ENCODE measurements around the gene ELN. TPM values are rescaled to one million over a fixed set of nuclear protein-coding genes. Genes with fewer than 3 reads are reported as not detected.

ELN gene
- total RNA-seq, 2 donors from 2014 or later, result 6.9 to 12.6 TPM

- Histone ChIP-seq H3K4me3 (no peak overlapping the region), H3K27me3 (no peaks in the 10 kb centered on the region), H3K27ac (no peak overlapping the region), H3K9me3 (no peaks in the 10 kb centered on the region), H3K4me1 (no peaks in the 10 kb centered on the region), H3K36me3 (no peaks in the 10 kb centered on the region), H3K9ac (ENCODE audit: low read depth in 2 of 2, low read length in 2 of 2) (no peak overlapping the region)
- DNase-seq, result no peak
- intact Hi-C loops (cut with DNase I), result no loop called here
- TF ChIP-seq, protein P1, sequence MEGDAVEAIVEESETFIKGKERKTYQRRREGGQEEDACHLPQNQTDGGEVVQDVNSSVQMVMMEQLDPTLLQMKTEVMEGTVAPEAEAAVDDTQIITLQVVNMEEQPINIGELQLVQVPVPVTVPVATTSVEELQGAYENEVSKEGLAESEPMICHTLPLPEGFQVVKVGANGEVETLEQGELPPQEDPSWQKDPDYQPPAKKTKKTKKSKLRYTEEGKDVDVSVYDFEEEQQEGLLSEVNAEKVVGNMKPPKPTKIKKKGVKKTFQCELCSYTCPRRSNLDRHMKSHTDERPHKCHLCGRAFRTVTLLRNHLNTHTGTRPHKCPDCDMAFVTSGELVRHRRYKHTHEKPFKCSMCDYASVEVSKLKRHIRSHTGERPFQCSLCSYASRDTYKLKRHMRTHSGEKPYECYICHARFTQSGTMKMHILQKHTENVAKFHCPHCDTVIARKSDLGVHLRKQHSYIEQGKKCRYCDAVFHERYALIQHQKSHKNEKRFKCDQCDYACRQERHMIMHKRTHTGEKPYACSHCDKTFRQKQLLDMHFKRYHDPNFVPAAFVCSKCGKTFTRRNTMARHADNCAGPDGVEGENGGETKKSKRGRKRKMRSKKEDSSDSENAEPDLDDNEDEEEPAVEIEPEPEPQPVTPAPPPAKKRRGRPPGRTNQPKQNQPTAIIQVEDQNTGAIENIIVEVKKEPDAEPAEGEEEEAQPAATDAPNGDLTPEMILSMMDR (IDR thresholded peaks at IDR 0.05), result no peak
Observed at GRCh38 chr7:74049997-74050798, 22.2 kb downstream of the ELN start.

DNA sequence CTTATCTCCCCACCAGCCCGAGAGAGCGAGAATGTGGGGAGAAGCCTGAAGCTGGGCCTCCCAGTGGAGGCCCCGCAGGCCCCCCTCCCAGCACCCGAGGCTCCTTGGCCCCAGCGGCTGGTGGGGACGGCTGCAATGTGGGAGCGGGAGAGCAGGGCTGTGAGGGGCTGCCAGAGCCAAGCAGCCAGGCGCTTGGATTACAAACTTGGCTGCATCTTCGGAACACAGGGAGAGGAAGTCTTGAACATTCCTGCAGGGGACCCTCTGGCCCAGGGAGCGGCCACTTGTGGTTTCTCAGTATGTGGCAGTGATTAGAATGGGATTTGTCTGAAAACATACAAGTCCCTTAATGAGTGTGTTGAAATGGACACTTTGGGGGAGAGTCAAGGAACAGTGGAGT lies 23.2 kb downstream of the ELN start:
- TF ChIP-seq, protein P1 (IDR thresholded peaks at IDR 0.05), result no peak
- no peaks in the 10 kb centered on the region for H3K9me3 ChIP-seq
- no peaks in the 10 kb centered on the region for H3K36me3 ChIP-seq
- no peaks in the 10 kb centered on the region for H3K4me1 ChIP-seq
- no peaks in the 10 kb centered on the region for H3K27me3 ChIP-seq
- DNase-seq, result no peak
- H3K4me3 ChIP-seq, result no peak overlapping the region
- intact Hi-C loops (cut with DNase I), result no loop called here
- H3K27ac ChIP-seq, result no peak overlapping the region
- no peak overlapping the region for H3K9ac ChIP-seq (ENCODE audit: low read depth in 2 of 2, low read length in 2 of 2)

DNA sequence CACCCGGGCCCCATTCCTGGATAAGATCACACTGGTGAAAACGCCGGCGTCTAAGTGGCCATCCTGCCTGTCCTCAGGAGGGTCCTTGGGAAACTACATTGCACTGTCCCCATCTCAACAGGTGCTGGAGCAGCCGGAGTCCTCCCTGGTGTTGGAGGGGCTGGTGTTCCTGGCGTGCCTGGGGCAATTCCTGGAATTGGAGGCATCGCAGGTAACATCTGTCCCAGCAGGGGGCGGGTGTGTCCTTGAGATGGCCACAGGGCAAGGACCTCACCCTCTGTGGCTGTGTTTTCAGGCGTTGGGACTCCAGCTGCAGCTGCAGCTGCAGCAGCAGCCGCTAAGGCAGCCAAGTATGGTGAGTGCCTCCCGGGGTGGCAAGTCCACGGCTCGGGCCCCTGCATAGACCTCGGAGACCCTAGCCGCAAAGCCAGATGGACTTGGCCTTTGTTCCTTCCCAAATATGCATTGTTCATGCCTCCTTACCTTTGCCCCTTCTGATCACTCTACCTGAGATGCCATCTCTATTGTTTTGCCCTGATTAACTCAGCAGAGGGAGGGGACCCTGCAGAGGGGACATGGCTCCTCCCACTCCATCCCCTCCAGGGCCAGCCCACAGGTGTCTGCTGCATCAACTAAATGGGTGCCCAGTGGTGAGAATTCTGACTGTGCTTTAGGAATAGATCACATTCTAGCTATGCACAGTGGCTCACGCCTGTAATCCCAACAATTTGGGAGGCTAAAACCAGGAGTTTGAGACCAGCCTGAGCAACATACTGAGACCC lies 23.8 kb downstream of the ELN start:
- intact Hi-C loops (cut with DNase I), result no loop called here
- H3K27ac ChIP-seq, result no peak overlapping the region
- no peak overlapping the region for H3K9ac ChIP-seq (ENCODE audit: low read depth in 2 of 2, low read length in 2 of 2)
- no peaks in the 10 kb centered on the region for H3K27me3 ChIP-seq
- no peaks in the 10 kb centered on the region for H3K4me1 ChIP-seq
- H3K36me3 ChIP-seq, result no peaks in the 10 kb centered on the region
- DNase-seq, result peak; percentile 67
- no peak overlapping the region for H3K4me3 ChIP-seq
- TF ChIP-seq, protein P1 (IDR thresholded peaks at IDR 0.05), result no peak
- no peaks in the 10 kb centered on the region for H3K9me3 ChIP-seq

DNA sequence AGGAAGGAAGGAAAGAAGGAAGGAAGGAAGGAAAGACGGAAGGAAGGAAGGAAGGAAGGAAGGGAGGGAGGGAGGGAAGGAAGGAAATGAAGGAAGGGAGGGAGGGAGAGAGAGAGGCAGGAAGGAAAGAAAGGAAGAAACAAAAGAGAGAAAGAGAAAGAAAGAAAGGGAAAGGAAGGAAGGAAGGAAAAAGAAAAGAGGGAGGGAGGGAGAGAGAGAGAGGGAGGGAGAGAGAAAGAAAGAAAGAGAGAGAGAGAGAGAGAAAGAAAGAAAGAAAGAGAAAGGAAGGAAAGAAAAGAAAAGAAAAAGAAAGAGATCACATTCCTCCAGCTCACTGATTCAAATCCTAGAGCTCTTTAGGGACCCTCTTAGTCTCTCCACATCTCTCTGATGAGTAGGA lies 24.7 kb downstream of the ELN start:
- Histone ChIP-seq H3K9ac (ENCODE audit: low read depth in 2 of 2, low read length in 2 of 2) (no peak overlapping the region), H3K36me3 (no peaks in the 10 kb centered on the region)

DNA sequence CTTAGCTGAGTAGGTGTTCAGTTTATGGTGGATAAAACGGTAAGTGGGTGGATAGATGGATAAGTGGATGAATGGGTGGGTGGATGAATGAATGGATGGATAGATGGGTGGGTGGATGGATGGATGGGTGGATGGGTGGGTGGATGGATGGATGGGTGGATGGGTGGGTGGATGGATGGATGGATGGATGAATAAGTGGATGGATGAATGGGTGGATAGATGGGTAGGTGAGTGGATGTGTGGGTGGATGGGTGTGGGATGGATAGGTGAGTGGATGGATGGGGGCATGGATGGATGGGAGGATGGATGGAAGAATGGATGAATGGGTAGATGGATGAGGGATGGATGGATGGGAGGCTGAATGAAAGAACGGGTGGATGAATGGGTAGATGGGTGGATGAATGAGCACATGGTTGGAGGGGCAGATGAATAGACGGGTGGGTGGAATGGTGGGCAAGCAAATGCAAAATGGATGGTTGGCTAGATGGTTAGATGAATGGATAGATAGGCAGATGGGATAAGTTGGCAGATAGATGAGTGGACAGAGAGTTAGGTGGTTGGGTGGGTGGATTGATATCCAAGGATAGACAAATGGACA lies 25.7 kb downstream of the ELN start:
- intact Hi-C loops (cut with DNase I), result no loop called here
- Histone ChIP-seq H3K36me3 (no peaks in the 10 kb centered on the region), H3K4me1 (no peaks in the 10 kb centered on the region), H3K27me3 (no peaks in the 10 kb centered on the region), H3K27ac (no peak overlapping the region), H3K9me3 (no peaks in the 10 kb centered on the region), H3K9ac (ENCODE audit: low read depth in 2 of 2, low read length in 2 of 2) (no peak overlapping the region), H3K4me3 (no peak overlapping the region)
- TF ChIP-seq, protein P1 (IDR thresholded peaks at IDR 0.05), result no peak
- DNase-seq, result no peak

More for the DNA sequence above, 24.7 kb downstream of the ELN start:
- no peak overlapping the region for H3K4me3 ChIP-seq
- H3K27me3 ChIP-seq, result no peaks in the 10 kb centered on the region
- H3K4me1 ChIP-seq, result no peaks in the 10 kb centered on the region
- intact Hi-C loops (cut with DNase I), result no loop called here
- H3K27ac ChIP-seq, result no peak overlapping the region
- DNase-seq, result no peak
- no peaks in the 10 kb centered on the region for H3K9me3 ChIP-seq
- TF ChIP-seq, protein P1 (IDR thresholded peaks at IDR 0.05), result no peak

Data from colonic mucosa (tissue), 4 donors.